Fibroblast of skin of back (primary cell): ENCODE data around the gene STEAP3.

Experiments
- DNase-seq: peaks from one replicate; pipeline ENCODE4 v3.0.0-alpha.2; 2013

The STEAP3 gene

DNA sequence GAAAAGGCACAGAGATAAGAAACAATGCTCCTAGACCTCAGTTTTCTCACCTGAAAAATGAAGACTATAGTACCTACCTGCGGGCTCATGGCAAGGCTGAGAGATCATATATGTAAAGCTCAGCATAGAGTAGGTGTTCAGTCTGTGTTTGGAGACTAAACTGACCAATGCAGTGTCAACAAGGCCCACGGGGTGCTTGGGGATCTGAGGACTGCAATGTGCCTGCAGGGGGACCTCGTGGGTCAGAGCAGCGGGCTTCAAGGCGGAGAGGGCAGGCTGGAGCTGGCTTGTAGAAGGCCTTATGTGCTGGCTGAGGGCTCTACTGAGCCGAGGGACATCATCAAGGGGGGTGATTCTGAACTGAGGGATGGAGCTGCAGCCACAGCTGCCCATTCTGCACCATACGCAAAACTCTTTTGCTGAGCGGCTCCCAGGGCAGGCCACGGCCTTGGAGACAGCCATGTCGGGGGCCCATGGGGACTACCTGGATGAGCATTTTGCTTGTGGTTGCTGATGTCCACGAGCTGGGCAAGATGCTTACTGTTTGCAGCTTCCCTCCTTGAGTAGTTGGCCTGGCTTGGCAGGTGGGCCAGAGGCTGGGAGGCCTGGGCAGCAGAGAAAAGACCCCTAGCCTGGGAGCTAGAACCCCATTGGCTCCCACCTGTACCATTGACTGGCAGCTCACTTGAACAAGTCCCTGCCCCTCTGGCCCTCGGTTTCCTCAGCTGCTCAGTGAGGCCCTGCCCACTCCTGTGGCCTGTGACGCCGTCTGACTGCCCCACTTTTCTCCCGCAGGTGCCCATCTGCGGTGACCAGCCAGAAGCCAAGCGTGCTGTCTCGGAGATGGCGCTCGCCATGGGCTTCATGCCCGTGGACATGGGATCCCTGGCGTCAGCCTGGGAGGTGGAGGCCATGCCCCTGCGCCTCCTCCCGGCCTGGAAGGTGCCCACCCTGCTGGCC, 23.5 kb downstream of the STEAP3 start:
- DNase-seq: no peak

DNA sequence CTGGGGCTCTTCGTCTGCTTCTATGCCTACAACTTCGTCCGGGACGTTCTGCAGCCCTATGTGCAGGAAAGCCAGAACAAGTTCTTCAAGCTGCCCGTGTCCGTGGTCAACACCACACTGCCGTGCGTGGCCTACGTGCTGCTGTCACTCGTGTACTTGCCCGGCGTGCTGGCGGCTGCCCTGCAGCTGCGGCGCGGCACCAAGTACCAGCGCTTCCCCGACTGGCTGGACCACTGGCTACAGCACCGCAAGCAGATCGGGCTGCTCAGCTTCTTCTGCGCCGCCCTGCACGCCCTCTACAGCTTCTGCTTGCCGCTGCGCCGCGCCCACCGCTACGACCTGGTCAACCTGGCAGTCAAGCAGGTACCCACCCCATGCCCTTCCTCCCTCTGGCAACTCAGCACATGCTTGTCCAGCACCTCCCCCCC, 24.2 kb downstream of the STEAP3 start:
- DNase-seq: no peak

DNA sequence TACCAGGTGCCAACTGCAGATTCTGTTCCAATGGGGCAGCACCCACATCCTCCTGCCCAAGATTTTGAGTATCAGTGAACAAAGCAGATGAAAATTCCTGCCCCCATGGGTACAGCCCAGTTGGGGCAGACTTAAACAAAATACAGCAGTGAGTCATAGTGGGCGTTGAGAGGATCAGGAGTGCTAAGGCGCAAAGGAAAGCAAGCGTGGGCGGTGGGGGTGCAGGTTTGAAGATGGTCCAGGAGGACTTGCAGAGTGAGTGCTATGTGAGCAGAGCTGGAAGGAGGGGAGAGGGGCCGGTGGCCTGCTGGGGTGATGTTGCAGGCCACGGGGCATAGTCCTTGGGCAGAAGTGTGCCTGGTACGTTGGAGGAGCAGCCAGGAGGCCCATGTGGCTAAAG, 24.7 kb downstream of the STEAP3 start:
- DNase-seq: peak; percentile 70

DNA sequence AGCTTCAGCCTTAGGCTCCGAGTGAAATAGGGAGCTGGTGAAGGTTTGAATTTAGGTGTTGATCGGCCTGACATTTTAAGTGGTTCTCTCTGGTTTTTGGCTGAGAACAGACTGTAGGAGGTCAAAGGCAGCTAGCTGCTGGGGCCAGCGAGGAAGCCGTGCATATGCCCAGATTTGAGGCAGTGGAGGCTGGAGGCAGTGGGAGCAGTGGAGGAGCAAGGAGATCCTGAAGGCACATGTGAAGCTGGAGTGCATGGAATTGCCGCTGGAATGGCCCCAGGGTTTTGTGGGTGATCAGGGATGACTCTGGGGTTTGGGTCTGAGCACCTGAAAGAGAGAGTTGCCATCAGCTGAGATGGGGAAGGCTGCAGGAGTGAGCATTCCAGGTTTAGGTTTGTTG, 25.1 kb downstream of the STEAP3 start:
- DNase-seq: no peak

DNA sequence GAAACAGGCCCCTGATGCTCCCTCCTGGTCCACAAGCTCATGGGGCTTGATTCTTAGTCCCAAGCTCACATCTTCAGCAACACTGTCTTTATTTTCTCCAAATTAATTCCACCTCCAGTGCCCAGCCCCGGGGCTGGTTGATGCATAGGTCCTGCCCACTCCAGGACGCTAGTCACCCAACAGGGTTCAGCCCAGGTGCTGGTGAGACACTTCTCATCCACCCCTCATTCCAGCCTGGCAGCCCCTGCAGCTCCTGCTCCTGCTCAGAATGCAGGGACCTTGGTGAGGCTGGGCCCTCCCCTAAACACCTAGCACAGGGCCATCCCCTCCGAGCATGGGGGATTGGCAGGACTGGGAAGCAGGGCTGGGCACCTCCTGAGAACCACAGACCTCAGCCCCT, 25.7 kb downstream of the STEAP3 start:
- DNase-seq: no peak

DNA sequence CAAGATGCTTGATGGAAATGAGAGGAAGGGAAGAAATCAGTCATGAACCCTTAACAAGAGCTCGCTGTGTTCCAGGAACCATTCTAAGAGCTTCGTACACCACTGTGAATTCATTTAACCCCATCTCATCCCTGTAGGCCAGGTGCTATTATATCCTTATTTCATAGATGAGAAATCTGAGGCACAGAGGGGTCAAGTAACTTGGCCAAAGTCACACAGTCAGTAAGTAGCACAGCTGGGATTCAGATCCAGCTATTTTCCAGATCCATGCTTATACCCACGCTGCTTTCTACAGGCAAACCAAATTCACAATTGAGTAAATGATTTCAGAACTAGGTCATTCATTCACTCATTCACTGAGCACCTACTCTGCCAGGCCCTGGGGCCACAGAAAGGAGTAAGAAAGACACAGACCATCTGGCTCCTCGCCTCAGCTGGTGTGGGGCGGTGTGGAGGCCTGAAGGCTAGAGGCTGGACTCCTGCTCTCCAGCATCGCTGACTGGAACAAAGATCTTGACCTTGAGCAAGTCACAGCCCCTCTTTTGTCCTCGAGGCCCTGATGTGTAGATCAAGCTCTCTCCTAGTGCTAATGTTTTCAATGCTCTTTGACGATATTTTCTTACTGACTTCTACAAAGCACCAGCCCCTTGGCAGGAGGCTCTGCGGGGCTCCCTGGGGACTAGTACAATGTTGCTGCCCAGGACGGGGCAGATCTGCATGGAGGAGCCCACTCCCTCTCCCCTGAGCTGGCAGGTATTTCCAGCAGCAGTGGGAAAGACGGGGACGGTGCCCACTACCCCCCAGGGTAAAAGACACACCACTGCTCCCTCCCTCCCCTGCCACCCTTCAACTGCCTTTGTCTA, 26.5 kb downstream of the STEAP3 start:
- DNase-seq: no peak

DNA sequence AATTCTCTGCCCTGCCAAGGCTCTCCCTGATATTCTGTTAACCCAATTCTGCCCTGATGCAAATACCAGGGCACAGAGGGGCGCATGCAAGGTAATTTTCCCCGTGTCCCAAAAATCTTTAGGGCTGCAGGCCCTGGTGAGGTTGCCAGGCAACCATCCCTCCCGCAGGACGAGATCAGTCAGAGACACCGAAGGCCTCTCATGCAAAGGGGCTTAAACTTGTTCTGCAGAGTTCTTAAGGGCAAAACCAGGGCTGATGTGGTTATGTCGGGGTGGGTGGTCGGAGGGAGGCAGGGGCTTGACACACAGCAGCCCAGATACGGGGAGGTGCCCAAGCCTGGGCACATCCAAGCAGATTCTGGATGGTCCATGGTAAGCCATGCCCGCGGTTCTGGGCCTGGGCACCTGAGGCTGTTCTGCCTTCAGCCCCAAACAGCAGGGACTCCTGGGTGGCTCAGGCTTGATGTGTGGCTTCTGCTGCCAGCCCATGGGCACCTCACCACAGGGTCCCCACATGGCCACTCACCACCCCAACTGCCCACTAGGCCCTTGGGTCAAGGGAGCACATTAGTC, 27.2 kb downstream of the STEAP3 start:
- no peak for DNase-seq

DNA sequence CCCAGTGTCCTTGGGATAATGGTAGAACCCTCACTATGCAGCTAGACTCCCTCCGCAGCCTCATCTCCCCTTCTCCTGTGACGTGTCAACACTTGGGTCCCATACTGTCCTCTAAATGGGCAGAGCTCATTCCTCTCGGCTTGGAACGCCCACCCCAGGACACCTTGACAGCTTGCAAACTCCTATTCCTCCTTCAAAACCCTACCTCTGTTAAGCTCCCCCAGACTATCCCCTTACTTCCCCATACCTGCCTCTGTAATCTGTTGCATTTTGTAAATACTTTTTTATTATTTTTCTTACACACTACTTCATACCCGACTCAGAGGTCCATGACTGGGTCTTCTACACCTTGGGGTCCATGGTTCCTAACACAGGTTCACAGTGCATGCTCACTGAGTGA, 28.0 kb downstream of the STEAP3 start:
- DNase-seq: no peak

DNA sequence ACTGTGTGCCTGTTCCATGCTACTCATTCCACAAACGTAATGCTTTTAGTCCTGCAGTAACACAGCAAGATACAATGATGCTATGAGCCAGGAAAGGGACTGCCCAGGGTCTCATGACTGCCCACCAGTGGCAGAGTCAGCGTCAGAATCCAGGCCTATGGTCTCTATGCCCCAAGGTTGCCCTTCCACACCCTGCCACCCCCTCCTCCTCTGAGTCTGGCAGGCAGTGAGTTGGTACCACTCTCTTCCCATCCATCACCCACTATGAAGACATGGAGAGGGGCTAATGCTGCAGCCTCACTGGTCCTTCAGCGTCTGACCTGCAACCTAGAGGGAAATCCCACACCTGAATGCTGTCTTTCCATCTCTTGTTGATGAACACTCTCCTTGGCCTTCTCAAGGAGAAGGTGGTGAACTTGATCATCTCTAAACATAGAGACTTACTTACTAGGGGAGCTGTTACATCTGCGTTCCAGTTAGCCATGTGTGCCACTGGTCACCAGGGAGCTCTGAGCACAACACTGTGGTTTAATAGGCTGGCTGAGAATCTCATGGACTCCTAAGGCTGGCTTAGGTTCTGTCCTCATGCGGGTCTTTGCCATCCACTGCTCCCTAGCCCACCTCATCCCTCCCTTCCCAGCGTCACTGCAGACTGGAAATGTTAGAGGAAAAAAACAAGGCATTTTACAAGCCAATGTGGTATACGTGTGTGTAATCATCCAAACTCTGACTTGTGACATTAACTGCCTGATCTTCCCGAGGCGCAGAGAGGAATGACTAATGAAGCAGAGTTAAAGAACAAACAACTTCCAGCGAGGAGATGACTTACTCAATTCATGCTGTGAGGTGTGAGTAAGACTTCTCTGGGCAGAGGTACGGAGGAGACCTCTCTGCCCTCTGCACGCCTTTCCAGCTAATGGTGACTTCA, 28.8 kb downstream of the STEAP3 start:
- DNase-seq: peak; percentile 98

DNA sequence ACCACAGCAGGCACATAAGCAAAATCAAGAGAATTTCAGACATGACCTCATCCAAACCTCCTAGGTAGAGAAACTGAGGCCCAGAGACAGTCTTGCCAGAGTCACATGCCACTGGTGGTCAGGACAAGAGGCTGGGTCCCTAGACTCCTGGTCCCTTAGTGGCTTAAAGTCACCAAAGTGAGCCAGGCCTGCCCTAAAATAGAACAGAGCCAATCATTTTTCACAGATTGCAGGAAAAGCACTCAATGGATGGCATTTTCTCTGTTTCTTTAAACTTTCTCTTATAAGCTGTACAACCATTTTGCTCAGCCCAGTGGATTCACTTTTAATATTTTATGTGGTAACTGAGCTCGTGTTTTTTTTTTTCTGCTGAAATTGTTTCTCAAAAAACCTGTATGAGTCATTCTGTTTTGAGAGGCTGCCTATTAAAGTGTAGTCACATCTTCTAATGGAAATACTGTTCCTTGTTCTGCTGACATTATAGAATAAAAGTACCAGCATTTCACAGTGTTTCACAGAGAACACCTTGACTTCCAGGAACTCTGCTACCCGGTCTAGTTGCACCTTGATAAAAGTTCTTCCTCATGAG, 29.6 kb downstream of the STEAP3 start:
- peak; percentile 70 for DNase-seq

DNA sequence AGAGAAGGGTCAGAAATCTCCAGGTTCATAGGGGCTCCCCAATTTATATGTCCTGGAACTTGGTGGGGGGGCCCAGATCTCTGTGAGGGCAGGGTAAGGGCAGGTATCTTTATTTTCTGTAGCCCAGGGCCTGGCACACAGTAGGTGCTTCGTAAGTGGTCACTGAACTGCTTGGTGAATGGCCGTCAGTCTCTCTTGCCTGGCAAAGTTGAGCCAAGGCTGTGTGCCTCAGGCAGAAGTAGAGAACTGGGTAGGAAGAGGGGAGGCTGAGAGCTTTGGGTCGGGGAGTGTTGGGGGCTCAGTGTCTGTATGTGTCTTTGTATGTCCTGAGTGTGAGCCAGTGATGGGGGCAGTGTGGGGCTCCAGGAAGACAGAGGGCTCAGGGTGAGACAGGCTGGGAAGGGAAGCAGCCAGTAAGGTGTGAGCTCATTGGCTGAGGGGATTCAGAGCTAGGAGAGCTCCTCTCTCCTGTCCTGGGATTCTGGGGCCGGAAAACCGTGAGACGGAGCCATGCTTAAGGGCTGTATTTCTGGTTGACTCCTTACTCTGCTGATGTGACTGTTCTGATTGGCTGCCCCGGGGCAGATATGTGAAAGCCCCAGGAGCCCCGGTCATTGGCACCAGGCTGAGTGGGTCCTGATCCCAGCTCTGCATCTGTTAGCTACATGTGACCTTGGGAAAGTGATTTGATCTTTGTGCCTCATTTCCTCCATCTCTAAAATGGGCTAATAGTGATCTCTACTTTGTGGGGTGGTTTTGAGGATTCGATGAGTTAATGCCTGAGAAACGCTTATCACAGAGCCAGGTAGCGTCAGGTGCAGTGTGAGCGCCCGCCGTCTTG, 30.3 kb downstream of the STEAP3 start:
- no peak for DNase-seq

DNA sequence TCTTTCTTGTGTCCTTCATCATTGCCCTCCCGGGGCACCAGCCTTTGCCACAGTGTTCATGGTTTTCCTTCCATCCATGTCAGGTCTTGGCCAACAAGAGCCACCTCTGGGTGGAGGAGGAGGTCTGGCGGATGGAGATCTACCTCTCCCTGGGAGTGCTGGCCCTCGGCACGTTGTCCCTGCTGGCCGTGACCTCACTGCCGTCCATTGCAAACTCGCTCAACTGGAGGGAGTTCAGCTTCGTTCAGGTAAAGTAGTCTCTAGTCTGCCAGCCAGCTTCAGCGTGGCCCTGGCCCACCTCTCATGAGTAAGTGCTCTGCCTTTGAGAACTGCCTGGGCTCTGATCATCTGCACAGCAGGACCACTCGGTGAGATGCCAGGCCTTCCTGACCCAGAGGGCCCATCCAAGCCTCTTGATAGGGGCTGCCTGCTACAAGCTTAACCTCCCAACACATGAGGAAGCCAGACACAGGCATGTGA, 31.0 kb downstream of the STEAP3 start:
- DNase-seq: no peak

DNA sequence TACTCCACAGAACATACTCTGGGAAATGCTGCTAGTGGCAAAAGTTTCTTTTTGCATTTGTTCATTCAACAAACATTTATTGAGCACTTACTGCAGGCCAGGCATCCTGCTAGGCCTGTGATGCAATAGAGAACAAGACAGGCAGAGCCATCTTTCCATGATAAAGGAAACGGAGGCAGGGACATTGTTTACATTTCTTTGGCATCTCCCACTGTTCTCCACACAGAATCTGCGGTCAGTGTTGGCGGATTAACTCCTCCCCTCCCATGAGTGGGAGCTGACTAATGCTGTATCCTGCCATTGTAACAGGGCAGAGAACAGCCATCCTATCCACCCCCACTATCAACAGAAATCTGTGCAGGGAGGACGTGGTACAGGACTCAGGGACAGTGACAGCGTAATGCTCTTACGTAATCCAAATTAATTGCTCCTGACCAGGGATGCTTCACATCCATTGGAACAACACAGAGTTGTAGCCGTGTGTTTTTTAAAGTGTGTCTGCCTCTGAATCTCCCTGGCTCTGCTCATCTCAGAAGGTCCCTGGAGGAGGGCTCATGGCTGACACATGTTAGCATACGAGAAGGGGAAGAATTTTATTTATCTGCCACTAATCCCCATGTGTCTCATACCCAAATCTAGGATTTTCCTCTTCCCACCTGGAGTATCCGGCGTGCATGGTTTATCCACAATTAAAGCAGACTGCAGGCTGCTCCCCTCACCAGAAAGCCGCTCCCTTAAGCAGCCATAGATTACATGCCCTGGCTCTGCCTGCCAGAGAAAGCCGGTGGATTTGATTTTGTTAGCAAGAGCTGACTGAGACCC, 32.3 kb downstream of the STEAP3 start:
- DNase-seq: peak; percentile 99

DNA sequence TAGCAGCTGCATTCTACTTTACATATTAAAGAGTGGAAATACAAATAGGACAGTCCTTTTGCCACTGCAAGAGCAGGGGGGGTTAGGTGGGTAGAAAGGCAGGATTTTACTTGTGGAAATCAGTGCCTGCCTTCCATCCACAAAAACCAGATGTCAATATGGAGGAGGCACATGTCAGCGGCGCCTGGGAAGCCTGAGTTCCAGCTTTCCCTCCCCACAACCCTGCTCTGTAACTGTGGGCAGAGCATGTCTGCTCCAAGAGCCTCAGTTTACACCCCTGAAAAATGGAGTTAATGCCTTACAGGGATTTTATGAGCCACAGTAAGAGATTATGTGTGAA, 32.9 kb downstream of the STEAP3 start:
- no peak for DNase-seq

DNA sequence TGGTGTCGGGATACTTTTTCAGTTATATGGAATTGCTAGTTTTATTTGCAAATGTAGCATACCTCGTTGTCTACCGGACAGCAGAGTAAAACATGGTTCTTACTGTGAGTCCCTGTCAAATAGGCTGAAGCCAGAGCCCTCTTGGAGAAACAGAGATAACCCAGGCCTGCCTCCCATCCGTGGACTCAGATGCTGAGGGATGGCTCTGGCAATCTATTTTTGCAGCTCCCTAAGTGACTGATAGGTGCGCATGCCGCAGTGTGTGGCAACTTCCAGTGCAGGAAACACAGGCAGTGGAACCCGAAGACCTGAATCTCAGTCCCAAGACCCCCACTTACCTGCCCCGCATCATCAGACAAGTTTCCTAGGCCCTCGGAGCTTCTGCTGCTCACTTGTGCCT, 33.6 kb downstream of the STEAP3 start:
- no peak for DNase-seq

DNA sequence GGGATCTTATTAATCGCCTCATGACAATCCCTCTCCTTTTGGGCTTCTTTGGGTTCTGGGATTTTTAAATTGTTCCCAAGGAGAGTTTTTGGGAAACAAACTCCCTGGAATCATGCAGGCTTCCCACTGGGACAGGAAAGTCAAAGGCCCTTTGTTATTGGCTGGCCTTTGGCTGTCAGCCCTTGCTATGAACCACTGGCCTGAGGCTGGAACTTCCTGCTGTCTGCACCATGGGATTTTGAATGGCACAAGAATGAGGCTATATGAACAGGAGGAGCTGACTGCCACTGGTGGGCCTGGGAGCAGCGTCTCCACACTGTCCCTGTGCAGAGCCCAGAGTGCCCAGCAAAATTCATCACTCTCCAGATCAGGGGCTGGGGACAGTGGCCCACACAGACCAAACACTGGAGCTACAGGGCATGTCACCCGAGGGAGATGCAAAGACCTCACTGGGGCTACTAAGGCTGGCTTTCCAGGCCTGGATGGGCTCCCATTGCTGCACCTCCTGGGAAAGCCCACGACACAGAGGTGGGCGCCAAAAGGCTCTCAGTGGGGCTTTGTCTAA, 35.7 kb downstream of the STEAP3 start:
- peak; percentile 44 for DNase-seq

DNA sequence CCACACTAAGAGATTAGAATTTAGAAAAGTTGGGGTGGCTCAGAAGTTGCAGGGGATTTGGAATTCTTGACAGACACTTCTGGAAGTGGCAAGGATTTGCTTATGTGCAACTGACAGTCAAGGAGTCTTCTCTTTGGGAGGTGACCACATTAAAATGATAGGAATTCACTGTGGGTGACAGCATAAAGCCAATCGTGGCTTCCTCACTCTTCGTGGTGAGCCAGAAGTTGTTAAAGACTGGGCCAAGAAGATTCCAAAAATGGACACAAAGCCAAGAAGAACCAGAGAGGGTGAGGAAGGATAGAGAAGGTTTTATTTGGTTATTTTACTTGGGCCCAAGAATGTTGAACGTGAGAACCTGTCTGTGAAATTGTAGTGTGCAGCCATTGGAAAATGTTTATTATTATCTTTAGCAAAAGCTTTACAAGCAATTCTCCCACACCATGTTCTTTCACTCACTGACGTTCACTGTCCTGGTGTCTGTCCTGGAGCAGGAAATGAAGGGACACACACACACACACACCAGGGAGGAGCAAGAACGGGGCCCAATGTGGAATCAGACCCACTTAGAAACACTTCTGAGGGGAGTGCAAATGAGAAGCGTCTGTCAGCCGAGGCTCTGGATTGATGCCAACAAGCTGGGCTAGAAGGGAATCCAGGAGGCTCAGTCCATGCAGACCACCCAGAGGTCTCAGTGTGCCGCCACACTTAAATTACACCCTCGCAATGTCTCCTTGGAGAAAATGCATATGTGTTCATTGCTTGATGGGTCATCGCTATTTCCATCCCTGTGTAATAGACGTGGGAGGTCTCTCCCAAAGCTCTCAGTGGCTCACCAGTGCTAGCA, 37.2 kb downstream of the STEAP3 start:
- peak; percentile 92 for DNase-seq

DNA sequence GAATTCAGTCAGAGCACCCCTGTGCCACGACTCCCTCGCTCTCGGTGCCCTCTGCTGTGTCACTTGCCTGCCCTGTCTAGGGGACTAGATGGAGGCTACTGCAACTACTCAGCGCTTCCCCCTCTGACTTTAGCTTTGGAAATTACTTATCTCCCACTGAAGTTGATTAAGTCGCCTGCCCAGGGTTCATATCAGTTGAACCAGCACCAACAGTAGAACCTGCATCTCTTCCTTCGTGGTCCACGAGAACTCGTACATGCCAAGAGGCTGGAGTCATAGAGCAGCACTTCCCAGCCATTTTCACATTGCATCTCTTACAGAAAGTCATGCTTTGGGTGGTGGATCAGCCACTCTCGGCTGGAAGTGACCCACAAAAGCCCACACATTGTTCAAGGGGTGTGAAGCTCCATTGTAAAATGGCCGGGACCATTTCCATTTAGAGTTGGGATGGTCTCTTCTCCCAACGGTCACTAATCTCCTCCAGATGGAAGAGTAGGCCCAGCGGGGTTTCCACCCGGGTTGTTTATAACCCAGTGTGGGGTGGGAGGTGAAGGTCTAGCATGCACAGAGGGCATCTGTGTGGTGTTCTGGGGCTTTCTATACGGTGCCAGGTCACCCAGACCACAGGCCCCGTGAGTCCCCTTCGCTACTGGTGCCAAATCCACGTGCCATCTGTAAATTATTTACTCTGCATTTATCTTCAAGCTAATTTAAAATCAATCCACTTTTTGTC, 38.0 kb downstream of the STEAP3 start:
- DNase-seq: peak; percentile 48
